HG02610 (cell line): ENCODE measurements around the gene AKAP11.

Source experiments
- ATAC-seq: cut with Tn5 transposase; IDR thresholded peaks from one replicate; pipeline ENCODE4 v1.9.1; 2021; ENCODE audit warnings: mild to moderate bottlenecking, moderate library complexity; ENCODE audit not compliant: unreplicated experiment

AKAP11 gene

GRCh38 chr13:42274386-42275097 is 2.6 kb downstream of the AKAP11 start:
- no peak for ATAC-seq

DNA sequence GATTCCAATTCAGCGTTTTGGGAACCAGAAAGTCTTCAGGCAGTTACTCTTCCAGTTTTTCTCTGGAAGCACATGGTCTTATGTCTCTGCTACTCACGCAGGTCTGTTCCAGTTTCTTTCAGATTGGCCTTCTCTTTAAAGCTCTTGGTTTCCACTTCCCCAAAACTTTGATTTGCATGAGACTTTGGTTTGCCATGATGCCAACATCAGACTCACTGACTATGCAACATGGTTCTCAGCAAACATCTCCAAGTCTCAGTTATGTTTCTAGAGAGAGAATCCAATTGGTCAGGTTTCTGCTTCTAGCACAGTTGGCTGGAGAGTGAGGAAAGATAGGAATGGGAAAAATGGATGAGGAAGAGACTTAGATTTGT is 3.1 kb downstream of the AKAP11 start:
- ATAC-seq: peak; percentile 25

DNA sequence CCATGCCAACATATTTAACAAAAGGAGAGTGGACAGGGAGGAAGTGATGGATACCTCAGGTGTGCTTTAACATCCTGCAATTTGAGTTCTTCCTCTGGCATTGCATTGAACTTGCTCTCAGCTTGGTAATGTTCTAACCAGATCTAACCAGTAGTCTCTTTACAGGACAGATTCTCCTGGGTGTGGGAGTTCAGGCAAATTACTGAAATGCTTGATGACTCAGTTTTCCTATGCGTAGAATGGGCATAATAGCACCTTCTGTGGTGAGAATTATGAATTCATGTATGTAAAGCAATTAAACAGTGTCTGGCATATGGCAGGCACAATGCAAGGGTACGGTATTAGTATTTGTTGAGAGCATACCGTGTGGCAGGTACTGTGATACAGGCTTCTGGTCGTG is 3.6 kb downstream of the AKAP11 start:
- no peak for ATAC-seq

GRCh38 chr13:42276683-42277082 is 4.7 kb downstream of the AKAP11 start:
- ATAC-seq: no peak

- ATAC-seq: no peak
Measured at GRCh38 chr13:42277618-42278276, 5.8 kb downstream of the AKAP11 start.

GRCh38 chr13:42279080-42279479 is 7.1 kb downstream of the AKAP11 start:
- no peak for ATAC-seq

- no peak for ATAC-seq
Measured at GRCh38 chr13:42279986-42280385, 8.0 kb downstream of the AKAP11 start.

GRCh38 chr13:42280537-42280936 is 8.6 kb downstream of the AKAP11 start:
- ATAC-seq: no peak

DNA sequence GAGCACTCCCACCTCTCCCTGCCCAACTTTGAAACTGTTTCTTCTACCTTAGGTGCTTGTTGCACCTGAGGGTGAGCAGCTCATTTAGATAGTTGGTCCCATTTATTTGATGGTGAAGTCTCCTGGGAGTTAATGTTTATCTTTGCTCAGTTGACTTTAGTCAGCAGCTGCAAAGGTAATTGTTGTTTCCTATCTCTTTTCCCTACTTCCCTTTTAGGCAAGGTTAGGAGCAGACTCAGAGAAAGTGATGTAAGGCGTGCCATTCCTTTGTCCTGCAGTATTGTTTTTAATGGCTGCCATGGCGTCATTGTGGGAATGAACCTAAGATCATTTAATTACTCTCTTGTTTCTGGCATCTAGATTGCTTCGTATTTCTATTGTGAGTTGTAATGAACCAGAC is 11.6 kb downstream of the AKAP11 start:
- ATAC-seq: no peak

GRCh38 chr13:42284068-42284467 is 12.1 kb downstream of the AKAP11 start:
- no peak for ATAC-seq

DNA sequence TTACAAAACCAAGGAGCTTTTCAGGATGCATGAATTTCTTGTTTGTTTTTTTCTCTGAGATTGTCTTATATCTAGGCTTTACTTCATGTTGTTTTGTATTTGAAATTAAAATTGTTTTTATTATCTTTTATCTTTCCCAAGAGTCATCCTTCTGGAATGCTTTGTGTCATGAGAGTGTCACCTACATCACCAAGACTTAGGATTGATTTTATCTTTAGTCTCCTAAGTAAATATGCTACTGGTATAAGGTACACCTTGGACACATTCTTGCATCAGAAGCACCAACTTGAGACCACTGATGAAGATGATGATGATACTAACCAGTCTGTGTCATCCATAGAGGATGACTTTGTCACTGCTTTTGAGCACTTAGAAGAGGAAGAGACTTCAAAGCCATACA is 26.4 kb downstream of the AKAP11 start:
- no peak for ATAC-seq

GRCh38 chr13:42305503-42305902 is 33.6 kb downstream of the AKAP11 start:
- no peak for ATAC-seq

- ATAC-seq: no peak
Measured at GRCh38 chr13:42307461-42307860, 35.5 kb downstream of the AKAP11 start.

DNA sequence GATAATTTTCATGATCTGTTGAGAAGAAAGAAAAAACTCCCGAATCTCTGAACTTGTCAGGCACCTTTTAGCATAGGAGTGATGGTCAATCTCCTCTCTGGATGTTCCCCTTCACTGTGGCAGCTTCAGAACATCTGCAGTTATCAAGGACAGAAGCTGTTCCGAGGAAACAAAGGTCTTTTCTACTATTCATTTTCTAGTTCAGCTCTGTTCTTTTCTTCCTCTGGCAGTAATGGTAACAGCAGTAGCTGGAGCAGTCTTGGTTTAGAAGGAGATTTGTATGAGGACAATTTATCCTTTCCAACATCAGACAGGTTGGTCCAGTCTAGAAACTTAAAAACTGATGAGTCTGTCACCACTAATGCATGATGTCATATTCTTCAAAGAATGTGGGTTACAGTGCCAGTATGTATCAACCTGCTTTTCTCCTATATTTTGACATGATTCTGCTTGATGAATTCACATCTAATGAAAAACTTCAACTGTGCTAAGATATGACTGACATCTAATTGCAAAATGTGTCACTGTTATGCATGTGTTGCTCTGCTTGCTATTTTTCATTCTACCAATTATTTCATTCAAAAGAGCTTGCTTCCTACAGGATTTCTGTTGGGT is 41.0 kb downstream of the AKAP11 start:
- no peak for ATAC-seq

DNA sequence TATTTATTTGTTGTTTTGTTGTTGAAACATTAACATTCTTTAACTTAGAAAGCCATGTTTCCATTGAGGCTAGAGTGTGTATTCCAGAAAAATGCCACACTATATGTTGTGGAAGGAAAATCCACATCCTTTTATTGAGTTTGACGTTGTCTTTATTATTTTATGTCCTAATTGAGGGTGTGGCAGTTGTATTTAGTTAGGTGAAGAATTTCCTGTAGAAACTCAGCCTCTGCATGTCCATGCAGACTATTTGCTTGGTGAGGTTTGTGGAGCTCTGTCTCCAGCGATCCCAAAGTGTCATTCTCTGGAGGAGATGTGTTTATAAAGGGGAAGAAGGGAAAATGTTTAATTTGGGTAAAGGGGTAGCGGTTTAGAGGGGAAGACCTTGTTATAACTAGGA is 46.6 kb downstream of the AKAP11 start:
- no peak for ATAC-seq

GRCh38 chr13:42320375-42320787 is 48.4 kb downstream of the AKAP11 start:
- no peak for ATAC-seq

DNA sequence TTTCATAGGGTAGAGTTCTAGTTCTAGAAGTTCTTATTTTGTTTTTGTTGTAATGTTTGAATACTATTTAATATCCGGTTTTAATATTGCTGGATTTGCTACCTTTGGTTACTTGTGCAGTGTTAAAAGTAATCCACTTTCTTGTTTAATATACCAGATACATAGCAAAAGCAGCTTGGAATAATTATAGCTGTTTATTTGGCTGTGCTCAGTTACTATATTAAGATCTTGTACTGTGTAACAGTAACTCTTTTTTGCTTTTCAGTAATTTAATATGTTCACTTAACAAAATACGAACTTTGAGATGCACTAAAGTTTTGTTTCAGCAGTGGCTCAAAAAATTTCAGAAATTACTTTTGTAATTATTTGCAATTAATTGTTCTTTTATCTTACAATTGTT is 50.9 kb downstream of the AKAP11 start:
- ATAC-seq: no peak

- no peak for ATAC-seq
Measured at GRCh38 chr13:42324704-42325103, 52.8 kb downstream of the AKAP11 start.

DNA sequence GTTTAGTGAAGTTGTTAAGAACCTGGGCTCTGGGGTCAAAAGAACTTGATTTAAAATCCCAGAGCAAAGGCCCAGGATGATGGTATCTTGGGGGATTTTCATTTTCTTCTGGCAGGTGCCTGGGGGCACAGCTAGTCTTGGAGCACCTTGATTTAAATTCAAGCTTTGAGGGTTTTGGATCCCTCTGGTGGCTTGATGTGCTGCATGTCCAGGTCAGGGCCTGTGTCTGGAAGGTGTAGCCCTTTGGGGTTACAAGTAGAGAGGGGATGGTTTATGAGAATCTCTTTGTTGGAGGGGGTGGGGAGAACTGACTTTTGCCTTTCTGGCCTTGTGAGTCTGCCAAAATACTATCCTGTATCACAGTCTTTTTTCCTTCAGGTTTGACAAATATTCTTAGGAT is 55.8 kb downstream of the AKAP11 start:
- ATAC-seq: no peak

GRCh38 chr13:42328672-42329071 is 56.7 kb downstream of the AKAP11 start:
- no peak for ATAC-seq

DNA sequence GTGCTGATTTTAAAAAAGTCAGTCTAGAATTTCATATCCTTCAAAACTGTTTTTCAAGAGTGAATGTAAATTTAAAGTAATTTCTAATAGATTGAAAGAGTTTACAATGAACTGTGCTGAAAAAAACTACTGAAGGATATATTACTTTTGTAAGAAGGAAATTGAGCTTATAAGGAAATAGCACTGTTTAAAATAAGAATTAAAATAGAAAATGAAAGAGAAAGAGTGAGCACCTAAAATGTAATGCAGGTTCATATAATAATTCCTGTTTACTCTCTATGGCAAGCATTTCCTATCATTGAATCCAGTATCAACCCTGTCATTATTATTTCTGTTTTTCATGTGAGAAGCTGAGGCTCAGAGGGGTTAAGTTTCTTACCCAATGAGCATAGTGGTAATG is 57.3 kb downstream of the AKAP11 start:
- ATAC-seq: no peak

GRCh38 chr13:42331009-42331408 is 59.1 kb downstream of the AKAP11 start:
- no peak for ATAC-seq
